ENCODE measurements around the gene ZNF597. TPM values are rescaled to one million over a fixed set of nuclear protein-coding genes. Genes with fewer than 3 reads are reported as not detected.
A peak's percentile ranks its signal among the peaks of the same experiment; 100 is the strongest.

ZNF597 gene
- total RNA-seq, 1 donor from 2014 or later: 1.7 TPM

DNA sequence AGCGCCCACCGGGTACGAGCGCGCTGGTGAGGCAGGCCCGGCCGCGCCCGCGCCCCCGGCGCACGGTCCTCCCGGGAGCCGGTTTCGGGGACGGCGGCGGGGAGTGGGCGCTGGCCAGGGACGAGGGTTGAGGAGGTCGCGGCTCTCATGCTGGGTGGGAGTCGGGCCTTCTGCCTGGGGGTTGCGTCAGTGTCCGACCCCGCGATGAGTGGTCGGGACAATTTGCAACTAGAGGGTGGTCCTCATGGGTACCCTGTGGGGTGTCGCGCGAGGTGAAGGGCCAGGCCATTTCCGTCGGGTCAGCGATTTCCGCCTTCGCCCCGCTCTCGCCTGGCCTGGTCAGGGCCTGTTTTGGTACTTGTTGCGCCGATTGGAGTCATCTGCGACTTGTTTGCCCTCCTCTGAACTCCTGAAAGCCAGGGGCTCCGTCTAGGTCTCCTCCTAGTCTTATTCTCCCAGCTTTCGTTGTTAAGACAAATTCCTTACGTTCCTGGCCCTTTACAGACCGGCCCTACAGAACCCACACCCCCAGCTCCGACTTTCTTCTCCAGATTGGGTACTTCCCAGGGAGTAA, 15.1 kb upstream of the ZNF597 start:
- TF ChIP-seq, protein P1, sequence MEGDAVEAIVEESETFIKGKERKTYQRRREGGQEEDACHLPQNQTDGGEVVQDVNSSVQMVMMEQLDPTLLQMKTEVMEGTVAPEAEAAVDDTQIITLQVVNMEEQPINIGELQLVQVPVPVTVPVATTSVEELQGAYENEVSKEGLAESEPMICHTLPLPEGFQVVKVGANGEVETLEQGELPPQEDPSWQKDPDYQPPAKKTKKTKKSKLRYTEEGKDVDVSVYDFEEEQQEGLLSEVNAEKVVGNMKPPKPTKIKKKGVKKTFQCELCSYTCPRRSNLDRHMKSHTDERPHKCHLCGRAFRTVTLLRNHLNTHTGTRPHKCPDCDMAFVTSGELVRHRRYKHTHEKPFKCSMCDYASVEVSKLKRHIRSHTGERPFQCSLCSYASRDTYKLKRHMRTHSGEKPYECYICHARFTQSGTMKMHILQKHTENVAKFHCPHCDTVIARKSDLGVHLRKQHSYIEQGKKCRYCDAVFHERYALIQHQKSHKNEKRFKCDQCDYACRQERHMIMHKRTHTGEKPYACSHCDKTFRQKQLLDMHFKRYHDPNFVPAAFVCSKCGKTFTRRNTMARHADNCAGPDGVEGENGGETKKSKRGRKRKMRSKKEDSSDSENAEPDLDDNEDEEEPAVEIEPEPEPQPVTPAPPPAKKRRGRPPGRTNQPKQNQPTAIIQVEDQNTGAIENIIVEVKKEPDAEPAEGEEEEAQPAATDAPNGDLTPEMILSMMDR (IDR thresholded peaks at IDR 0.05; ENCODE audit: borderline replicate concordance): no peak
- no peak for DNase-seq
- intact Hi-C loops (cut with micrococcal nuclease): no loop called here
- no peaks in the 10 kb centered on the region for H3K9me3 ChIP-seq (replicated peaks)
- H3K4me1 ChIP-seq: peaks cover 85% of the 10 kb centered on the region
- no peaks in the 10 kb centered on the region for H3K36me3 ChIP-seq
- H3K27me3 ChIP-seq (ENCODE audit: low read depth): no peaks in the 10 kb centered on the region
- peak overlapping the region; percentile 92 for H3K4me3 ChIP-seq
- peak overlapping the region; percentile 99 for H3K27ac ChIP-seq (replicated peaks)

DNA sequence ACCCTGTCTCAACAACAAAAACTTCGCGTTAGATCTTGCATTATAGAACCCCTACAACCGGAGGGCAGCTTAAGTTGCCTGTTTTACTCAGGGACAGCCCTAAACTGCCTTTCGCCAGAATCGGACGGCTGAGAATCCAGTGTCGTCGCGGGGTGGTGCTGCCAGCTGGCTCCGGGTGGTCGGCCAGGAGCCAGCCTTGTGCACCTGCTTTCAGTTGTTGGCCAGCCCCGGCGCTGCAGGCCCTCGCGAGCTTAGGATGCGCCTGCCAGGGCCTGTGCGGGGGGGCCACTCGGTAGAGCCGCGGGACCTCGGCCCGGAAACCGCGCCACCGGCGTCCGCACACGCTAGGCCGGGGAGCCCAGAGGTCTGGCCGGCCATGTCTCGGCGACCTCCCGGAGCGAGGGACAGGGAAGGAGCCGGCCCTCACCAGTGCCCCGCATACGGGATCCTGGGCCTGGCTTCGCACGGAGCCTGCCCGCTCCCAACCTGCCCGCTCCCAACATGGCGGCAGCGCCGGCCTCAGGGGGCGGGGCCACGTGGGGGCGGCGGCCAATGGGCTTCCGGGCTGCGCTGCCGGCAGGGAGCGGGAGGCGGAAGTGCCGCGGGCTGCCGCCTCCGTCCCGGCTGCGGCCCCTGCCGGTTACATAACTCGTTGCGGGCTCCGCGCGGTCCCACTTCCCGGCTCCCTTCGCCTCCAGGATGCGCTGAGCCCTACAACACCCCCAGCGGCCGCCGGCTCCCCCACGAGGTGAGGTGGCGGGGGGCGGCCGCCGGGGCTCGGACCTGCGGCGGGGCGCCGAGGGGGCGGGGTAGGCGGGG, 14.3 kb upstream of the ZNF597 start:
- peak overlapping the region; percentile 92 for H3K4me3 ChIP-seq
- intact Hi-C loops (cut with micrococcal nuclease): no loop called here
- no peaks in the 10 kb centered on the region for H3K27me3 ChIP-seq (ENCODE audit: low read depth)
- peak overlapping the region; percentile 99 for H3K27ac ChIP-seq (replicated peaks)
- no peaks in the 10 kb centered on the region for H3K36me3 ChIP-seq
- DNase-seq: peak; percentile 92
- H3K9me3 ChIP-seq (replicated peaks): no peaks in the 10 kb centered on the region
- TF ChIP-seq, protein P1 (IDR thresholded peaks at IDR 0.05; ENCODE audit: borderline replicate concordance): peak; percentile 66
- peaks cover 78% of the 10 kb centered on the region for H3K4me1 ChIP-seq

DNA sequence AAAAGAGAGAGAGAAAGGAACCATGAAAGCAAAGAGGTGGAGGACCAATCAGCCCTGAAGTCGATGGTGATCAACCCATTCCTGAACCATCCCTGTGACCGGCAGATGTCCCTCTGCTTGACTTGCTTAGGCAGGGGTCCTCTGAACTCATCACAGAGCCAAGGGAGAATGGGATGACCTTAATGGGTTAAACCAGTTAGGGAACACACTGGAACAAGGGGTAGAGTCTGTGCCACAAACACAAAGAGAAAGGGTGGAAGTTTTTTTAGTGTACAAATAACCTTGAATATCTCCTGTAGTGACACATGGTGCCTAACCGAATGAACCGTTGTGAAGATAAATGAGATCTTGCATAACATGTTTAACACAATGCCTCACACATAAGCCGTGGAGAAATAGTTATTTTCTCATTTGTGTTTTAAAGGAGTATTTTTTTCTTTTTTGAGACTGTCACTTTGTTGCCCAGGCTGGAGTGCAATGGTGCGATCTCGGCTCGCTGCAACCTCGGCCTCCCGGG, 11.4 kb upstream of the ZNF597 start:
- intact Hi-C loops (cut with micrococcal nuclease): no loop called here
- H3K4me3 ChIP-seq: no peak overlapping the region
- TF ChIP-seq, protein P1 (IDR thresholded peaks at IDR 0.05; ENCODE audit: borderline replicate concordance): no peak
- peaks cover 5% of the 10 kb centered on the region for H3K36me3 ChIP-seq
- DNase-seq: no peak
- H3K4me1 ChIP-seq: peaks cover 48% of the 10 kb centered on the region
- no peaks in the 10 kb centered on the region for H3K9me3 ChIP-seq (replicated peaks)
- H3K27ac ChIP-seq (replicated peaks): peak overlapping the region; percentile 99
- no peaks in the 10 kb centered on the region for H3K27me3 ChIP-seq (ENCODE audit: low read depth)

DNA sequence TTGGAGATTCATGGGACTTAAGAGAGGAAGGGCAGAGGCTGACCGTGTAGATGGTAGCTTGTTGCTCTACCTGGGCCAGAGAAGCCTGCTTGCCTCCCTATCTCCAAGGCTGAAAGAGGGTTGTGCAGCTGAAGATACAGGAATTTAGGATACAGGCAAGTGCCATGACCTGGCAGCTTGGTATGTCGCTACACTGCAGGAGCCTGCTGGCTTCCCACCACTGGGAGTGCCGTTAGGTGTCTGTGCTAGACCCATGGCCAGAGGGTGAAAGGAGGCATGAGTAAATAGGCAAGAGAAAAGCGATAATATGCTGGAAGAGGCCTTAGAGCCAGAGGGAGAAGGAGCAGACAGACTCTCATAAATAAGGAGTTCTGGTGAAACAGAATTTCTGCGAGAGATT, 10.8 kb upstream of the ZNF597 start:
- H3K36me3 ChIP-seq: peaks cover 9% of the 10 kb centered on the region
- intact Hi-C loops (cut with micrococcal nuclease): no loop called here
- TF ChIP-seq, protein P1 (IDR thresholded peaks at IDR 0.05; ENCODE audit: borderline replicate concordance): no peak
- H3K4me3 ChIP-seq: no peak overlapping the region
- H3K9me3 ChIP-seq (replicated peaks): no peaks in the 10 kb centered on the region
- H3K4me1 ChIP-seq: peaks cover 42% of the 10 kb centered on the region
- H3K27me3 ChIP-seq (ENCODE audit: low read depth): no peaks in the 10 kb centered on the region
- H3K27ac ChIP-seq (replicated peaks): peak overlapping the region; percentile 99
- DNase-seq: no peak

DNA sequence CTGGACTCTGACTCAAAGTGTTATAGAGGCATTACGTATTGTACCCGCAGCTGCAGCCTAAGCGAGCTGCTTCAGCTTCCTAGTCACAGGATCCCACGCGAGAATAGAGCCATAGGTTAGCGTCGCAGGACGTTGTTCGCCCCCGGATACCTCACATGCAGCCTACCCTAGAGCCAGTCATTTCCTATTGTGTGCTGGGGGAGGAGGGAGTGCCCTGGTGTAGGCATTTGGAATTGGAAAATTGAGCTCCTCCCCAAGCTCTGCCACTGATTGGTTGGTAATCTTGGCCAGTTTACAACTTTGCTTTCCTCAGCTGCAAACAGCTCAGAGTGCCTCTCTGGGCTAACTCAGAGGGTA, 706 bp upstream of the ZNF597 start:
- TF ChIP-seq, protein P1 (IDR thresholded peaks at IDR 0.05; ENCODE audit: borderline replicate concordance): no peak
- Histone ChIP-seq H3K36me3 (peaks cover 22% of the 10 kb centered on the region), H3K4me1 (peaks cover 19% of the 10 kb centered on the region), H3K27ac (replicated peaks) (peak overlapping the region; percentile 86), H3K27me3 (ENCODE audit: low read depth) (no peaks in the 10 kb centered on the region), H3K4me3 (peak overlapping the region; percentile 73), H3K9me3 (replicated peaks) (peaks cover 14% of the 10 kb centered on the region)
- intact Hi-C loops (cut with micrococcal nuclease): no loop called here
- DNase-seq: no peak

Data from left ventricle myocardium inferior (tissue), 1 donor.